ENCODE results near the gene RRM2.

RRM2 gene

GRCh38 chr2:10125842-10126631, 3.5 kb downstream of the RRM2 start:
- no peak overlapping the region for H3K27ac ChIP-seq
- TF ChIP-seq CTCF (conservative IDR thresholded peaks at IDR 0.05), result no peak
- no peak for TF ChIP-seq ZFX (IDR thresholded peaks at IDR 0.05)

- no peak for TF ChIP-seq ZFX (IDR thresholded peaks at IDR 0.05)
- no peak for TF ChIP-seq CTCF (conservative IDR thresholded peaks at IDR 0.05)
Observed at GRCh38 chr2:10126632-10127026, 4.1 kb downstream of the RRM2 start.

GRCh38 chr2:10128420-10128819, 5.9 kb downstream of the RRM2 start:
- TF ChIP-seq CTCF (conservative IDR thresholded peaks at IDR 0.05), result no peak
- TF ChIP-seq ZFX (IDR thresholded peaks at IDR 0.05), result no peak
- H3K27ac ChIP-seq, result no peak overlapping the region

More at GRCh38 chr2:10126632-10127026, 4.1 kb downstream of the RRM2 start:
- no peak overlapping the region for H3K27ac ChIP-seq

DNA sequence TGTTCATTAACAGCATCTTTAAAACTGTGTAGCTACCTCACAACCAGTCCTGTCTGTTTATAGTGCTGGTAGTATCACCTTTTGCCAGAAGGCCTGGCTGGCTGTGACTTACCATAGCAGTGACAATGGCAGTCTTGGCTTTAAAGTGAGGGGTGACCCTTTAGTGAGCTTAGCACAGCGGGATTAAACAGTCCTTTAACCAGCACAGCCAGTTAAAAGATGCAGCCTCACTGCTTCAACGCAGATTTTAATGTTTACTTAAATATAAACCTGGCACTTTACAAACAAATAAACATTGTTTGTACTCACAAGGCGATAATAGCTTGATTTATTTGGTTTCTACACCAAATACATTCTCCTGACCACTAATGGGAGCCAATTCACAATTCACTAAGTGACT, 7.0 kb downstream of the RRM2 start:
- no peak for TF ChIP-seq ZFX (IDR thresholded peaks at IDR 0.05)
- TF ChIP-seq CTCF (conservative IDR thresholded peaks at IDR 0.05), result no peak
- no peak overlapping the region for H3K27ac ChIP-seq

- no peak overlapping the region for H3K27ac ChIP-seq
- TF ChIP-seq CTCF (conservative IDR thresholded peaks at IDR 0.05) (no peak), ZFX (IDR thresholded peaks at IDR 0.05) (no peak)
Observed at GRCh38 chr2:10132043-10132575, 9.6 kb downstream of the RRM2 start.

GRCh38 chr2:10132596-10132995, 10.1 kb downstream of the RRM2 start:
- TF ChIP-seq CTCF (conservative IDR thresholded peaks at IDR 0.05) (no peak), ZFX (IDR thresholded peaks at IDR 0.05) (no peak)
- H3K27ac ChIP-seq, result no peak overlapping the region

DNA sequence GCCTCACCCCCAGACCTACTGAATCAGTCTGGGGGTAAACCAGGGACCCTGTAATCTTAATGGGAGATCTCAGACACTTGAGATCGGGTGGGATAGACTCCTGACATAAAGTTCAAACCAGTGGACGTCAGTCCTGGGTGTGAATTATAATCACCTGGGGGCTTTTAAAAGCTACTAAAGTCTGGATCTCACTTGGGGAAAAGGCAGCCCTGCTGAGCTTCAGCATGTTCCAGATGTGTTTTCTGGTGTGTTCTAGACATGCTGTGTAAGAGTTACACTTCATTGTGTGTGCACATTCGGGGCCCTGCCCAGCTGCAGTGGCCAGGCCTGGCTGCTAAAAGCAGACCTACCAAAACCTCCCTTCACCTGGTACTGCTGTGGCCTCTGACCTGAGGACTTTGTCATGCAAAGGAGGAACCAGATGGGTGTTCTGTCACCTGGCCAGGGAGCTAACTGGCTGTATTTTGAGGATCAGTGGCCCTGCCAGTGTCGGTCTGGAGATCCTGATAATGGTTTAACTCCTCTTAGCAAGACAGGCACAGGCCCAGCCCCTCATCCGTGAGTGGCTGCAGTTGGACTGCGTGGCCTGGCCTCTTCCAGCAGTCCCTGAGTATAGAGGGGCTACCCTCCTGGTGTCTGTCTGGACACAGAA, 10.6 kb downstream of the RRM2 start:
- no peak for TF ChIP-seq ZFX (IDR thresholded peaks at IDR 0.05)
- no peak for TF ChIP-seq CTCF (conservative IDR thresholded peaks at IDR 0.05)
- no peak overlapping the region for H3K27ac ChIP-seq

Data from C4-2B (cell line).